GM18870 (cell line): ENCODE measurements around the gene WEE2.
A peak's percentile ranks its signal among the peaks of the same experiment; 100 is the strongest.
"Not testable (repeated sequence)": the region's sequence is repeated elsewhere in the genome, so short reads cannot be mapped to it uniquely, and the experiment has no call there.

Experiments
- ATAC-seq: cut with Tn5 transposase; IDR thresholded peaks from one replicate; pipeline ENCODE4 v1.9.1; 2021; ENCODE audit warnings: moderate library complexity; ENCODE audit not compliant: unreplicated experiment

The WEE2 gene

DNA sequence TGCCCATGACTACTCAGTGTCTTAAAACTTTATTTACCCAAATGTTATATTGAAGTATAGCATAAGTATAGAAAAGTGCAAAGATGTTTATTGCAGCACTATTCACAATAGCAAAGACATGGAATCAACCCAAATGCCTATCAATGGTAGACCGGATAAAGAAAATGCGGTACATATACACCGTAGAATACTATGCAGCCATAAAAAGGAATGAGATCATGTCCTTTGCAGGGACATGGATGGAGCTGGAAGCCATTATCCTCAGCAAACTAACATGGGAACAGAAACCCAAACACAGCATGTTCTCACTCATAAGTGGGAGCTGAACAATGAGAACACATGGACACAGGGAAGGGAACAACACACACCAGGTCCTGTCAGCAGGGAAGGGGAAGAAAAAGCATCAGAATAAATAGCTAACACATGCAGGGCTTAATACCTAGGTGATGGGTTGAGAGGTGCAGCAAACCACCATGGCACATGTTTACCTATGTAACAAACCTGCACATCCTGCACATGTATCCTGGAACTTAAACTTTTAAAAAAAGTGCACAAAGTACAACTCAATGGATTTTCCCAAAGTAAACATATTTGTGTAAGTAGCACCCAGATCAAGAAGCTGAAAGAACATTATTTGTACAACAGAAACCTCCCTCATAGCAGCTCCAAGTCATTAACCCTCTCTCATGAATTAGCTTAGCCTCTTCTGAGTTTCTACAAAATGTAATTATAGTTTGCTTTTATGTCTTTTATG is 18.9 kb upstream of the WEE2 start:
- ATAC-seq, result not testable (repeated sequence)

DNA sequence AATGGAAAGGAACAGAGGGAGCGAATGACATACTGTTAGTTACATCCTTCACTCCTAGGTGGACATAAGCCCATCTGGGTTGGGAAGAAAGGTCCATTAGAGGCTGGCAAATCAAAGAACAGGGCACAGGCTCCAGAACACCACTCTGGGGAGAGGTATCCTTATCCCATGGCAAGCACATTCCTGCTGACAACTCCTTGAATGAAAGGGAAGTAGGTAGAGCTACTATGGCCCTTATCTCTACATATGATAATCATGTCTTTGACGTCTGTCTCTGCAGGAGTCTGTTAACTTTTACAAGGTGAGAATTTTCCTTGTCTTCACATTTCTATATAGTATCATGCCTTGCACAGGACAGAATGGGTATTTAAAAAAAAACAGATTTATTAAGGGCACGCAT is 16.6 kb upstream of the WEE2 start:
- no peak for ATAC-seq

DNA sequence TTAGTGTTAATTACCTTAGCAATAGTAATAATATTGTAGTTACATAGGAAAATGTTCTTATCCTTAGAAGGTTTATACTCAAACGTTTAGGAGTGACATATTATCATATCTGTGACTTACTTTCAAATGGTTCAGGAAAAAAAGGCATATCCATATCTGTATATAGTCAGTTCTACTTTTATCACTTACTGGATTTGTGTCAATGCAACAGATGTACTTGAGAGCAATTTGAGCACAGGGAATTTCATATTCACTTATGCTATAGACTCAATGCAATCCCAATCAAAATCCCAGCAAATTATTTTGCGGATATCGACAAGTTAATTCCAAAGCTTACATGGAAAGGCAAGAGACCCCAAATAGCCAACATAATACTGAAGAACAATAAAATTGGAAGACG is 16.2 kb upstream of the WEE2 start:
- no peak for ATAC-seq

DNA sequence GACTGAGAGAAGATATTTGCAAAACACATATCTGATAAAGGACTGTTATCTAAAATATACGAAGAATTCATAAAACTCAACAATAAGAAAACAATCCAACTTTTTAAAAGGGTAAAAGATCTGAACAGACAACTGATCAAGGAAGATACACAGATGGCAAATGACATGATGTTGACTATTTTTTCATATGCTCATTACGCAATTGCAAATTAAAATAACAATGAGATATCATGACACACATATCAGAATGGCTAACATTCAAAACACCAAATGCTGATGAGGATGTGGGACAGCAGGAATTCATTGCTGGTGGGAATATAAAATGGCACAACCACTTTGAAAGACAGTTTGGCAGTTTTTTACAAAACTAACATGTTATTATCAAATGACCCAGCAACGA is 15.1 kb upstream of the WEE2 start:
- no peak for ATAC-seq

DNA sequence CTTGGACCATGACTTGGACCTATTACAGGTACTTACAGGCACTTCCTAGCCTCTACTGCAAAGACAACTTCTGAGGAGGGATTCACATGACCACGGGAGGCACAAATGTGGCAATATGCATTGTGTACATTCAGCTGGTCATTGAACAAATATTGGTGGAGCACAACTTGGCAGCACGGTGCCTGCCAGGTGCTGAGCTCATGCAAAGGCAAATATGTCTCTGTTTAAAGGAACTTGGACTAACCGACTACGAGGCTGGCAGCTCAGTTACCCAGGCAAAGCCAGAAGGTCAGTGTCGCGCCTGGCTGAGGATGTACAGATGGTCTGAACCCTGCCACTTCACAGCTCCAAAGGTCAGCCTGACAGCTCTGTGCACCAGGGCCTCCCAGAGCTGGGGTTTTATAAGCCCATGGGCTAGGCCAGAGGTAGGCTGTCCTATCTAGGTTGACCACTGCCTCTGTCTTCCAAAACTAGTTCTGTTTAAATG is 12.3 kb upstream of the WEE2 start:
- ATAC-seq, result no peak

DNA sequence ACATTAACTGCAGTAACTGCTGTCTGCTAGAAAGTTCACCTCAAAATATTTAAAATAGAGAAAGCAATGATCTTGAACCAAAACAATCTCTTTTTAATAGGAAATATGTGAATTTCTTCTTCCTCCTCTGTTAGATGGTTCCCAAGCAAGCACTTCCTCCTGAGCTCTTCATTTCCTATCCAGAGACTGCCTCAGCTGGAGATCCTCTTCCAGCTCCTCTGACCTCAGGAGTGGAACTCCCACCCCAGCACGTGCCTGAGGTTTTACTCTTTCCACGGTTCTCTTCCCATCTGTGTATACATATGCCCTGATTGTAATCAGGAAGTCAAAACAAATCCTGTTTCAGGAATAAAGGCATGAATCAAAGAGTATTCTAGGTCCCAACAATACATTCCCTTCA is 11.8 kb upstream of the WEE2 start:
- ATAC-seq, result no peak

DNA sequence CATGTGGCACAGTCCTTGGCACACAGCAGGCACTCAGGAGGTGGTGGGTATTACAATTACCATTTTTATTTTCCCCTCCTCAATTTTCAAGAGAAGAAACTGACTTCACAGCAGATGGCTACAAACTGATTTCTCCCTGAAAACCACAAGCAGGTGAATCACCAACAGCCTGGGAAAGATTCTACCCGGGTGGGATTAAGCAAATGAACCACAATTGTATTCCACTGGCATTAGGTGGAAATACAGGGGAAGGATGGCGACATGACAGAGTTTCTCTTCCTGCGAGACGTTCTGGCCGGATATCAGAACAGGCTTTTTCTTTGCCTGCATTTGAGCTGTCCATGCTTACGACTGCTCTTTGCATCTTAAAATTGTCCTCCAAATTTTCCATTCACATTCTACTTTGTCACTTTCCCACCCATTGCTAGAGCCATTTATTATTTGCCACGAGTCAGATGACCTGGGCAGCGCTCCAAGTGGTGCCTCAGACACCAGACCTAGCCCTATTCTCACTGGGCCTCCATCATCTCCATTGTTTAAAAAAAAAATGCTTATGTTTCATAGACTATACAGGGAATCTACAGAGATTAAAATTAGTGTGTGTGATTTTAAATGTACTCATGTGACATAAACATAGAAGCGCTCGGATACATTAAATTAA is 10.8 kb upstream of the WEE2 start:
- no peak for ATAC-seq

DNA sequence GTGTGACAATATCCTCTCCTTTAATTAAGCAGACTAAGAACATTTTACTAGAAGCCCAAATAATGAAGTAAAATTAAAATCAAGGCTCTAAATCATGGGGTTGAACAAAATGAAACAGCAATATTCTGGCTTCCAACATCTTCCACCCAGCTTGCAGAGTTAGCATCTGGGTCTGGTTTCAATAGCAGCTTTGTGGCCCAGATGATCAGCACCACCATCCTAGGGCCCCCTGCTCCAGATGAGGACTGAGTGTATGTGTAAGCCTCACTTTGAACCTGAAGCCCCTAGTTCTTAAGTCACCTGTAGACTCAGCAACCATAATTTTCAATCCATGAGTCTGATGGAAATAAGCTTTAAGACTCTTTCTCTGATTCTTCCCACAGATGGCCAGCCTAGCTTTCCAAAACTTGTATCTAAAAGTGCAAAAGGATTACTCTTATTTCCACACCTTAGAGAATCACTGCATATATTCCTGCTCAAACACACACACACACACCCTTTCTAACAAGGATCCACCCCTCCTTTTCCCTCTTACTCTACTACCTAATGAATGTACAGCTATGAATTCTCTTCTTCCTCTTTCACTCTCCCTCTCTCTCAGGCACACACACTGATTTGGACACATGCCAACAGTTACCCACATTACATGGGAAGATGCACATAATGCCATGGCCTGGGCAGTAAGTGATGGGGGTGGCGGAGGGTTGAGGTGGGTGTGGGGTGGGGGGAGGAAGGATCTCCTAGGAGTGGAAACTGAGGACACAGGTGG is 9.7 kb upstream of the WEE2 start:
- ATAC-seq, result no peak

DNA sequence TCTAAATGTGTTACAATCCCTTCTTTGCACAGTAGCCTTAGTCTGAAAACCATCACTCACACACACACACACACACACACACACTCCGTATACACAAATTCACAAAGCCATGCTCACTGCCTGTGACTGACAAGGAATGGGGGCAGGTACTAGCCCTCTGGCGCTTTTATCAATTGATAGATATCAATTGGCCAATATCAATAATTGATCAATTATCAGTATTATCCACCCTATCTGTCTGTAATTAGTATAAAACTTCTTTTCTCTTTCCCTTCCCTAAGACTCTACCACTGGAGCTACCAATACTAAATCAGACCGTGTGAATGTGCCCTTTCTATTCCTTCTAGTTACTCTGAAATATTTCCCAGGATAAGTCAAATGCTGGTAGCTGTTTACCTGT is 8.3 kb upstream of the WEE2 start:
- ATAC-seq, result no peak

DNA sequence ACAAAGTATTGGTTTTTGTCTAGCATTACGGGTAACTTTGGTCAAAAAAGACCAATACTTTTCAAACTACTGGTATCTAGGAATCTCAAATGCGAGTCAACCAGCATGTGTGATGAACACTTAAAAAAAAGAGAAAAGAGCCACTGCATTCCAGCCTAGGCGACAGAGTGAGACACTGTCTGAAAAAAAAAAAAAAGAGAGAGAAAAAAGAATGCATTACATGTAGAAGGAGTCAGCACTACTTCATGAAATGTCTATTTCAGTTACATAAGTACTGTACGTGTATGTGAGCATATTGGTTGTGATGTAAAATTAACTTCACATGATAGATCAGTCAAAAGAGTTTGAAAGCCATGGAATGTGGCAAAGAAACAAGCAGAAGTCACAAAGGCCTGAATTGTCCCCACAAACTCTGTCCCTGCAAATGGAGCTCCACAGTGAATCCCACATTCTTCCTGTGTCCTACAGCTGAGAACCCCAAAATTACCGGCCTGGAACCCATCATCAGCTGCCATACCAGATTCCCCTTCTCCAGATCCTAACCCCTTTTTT is 7.8 kb upstream of the WEE2 start:
- no peak for ATAC-seq

DNA sequence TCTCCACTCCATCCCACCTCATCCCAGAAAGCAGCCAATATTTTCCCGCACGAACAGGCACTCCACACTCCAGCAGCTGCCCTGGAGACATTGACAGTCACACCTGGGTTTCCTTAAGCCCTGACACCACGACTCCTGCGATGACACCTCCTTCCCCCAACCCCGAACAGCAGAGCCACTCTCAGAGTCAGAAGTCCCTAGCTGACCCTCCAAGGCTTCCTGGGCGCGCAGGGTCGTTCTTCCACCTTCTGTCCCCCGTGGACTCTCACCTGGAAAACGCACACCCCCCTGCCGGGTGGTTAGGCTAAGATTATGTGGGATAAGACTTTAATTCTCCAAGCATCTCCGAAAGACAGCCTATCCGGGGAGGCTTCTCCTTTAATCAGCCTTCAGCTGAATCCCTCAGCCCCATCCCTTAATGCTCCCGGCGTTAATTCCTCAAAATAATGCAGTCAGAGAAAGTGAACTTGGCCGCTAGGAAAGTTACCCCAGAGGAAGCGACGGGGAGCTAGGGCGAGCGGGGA is 7.2 kb upstream of the WEE2 start:
- ATAC-seq, result no peak

DNA sequence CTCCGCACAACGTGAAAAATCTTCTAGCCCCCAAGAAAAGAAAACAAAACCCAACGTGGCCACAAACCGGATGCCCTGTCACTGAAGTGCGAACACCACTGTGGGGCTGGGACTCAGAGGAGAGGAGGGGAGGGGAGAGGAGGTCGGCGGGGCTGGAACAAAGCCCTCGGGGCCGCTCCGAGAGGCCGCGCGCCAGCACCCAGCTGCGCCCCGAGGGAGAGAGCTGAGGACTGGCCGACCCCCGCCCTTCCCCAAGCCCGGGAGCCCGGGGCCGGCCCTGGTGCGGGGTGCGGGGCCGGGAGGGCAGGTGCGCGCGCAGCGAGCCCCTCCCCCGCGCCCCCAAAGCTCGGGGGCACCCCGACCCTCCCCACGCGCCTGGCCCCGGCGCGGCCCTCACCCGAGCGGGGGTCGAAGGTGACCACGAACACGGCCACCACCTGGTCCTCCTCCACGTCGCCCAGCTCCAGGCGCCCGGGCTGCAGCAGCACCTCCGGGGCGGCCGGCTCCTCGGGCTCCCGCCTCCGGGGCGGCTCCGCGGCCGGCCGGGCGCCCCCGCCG is 6.6 kb upstream of the WEE2 start:
- ATAC-seq, result peak; percentile 51

DNA sequence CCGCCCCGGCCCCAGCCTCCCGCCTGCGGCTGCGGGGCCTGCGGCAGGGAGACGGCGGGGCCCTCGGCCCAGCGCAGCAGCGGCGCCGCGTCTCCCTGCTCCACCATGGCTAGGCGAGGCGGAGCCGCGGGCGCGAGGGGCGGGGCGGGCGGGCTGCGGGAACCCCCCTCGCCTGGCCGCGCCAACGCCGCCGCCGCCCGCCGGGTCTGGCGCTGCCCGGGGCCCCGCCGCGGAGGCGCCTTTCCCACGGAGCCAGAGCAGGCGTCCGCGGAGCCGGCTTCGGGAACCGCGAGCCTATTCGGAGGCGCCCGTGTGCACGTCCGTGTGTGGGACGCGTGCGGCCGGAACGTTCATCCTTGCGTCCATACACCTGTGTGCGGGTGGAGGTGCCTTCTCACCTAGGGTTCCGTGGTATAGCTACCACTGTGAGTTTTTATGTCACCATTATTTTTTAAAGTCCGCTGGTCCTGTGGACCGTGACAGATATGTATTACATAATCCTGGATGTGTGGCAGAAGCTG is 6.0 kb upstream of the WEE2 start, which contains the start of gene DENND11:
Gene DENND11, minus strand, starts transcription at position 120 of the 521 bp plus-strand sequence. Its CDS starts 13 bp downstream, at position 107.
- ATAC-seq, result peak; percentile 49

DNA sequence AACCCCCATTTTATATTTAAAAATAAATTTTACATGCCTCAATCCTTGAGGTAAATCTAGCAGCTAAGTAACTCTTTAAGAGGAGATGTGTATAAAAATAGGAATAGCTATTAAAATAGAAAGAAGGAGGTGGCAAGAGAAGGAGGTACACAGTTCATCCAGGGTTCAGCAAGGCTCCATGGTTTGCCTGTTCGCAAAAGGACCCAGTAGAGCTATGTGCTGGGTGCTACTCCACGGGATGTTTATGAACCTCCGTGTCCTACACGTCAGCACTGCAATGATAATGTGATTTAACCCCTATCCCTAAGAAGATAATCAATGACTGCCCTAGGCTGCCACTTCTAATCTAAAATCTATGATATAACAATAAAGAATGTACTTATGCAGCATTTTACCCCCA is 5.3 kb upstream of the WEE2 start:
- no peak for ATAC-seq

DNA sequence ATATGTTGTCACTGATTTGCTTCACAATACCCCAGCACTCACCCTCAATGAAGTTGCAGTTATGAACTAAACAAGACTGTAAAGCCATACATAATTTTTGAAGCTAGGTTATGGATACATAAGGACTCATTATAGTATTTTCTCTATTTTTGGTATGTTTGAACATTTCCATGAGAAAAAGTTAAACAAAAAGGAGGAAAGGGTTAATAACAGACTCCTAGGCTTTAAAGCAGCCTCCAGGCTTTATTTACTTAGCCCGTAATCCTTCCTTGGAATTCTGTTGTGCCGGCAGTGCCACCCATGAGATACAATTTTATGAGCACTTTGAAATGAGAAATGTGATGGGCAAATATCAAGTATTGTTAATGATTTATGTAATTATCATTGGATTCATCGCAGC is 4.0 kb upstream of the WEE2 start:
- ATAC-seq, result no peak

DNA sequence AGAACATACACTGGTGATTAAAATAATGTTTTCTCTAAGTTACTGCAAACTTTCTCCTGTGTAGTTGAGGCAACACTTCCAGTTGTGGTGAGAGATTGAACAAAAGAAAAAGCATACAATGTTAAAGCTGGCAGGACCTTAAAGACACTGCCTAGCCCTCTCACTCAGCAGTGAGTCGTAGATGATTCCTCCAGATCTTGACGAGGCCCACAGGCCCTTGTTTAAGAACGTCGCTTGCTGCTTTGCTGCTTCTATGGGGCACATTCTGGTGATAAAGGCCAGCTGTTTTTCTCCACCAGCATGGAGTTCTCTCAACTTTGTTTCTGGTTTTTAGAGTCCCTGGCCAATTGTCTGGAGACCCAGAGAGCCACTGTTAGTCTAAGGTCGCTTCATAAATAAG is 3.4 kb upstream of the WEE2 start:
- no peak for ATAC-seq

DNA sequence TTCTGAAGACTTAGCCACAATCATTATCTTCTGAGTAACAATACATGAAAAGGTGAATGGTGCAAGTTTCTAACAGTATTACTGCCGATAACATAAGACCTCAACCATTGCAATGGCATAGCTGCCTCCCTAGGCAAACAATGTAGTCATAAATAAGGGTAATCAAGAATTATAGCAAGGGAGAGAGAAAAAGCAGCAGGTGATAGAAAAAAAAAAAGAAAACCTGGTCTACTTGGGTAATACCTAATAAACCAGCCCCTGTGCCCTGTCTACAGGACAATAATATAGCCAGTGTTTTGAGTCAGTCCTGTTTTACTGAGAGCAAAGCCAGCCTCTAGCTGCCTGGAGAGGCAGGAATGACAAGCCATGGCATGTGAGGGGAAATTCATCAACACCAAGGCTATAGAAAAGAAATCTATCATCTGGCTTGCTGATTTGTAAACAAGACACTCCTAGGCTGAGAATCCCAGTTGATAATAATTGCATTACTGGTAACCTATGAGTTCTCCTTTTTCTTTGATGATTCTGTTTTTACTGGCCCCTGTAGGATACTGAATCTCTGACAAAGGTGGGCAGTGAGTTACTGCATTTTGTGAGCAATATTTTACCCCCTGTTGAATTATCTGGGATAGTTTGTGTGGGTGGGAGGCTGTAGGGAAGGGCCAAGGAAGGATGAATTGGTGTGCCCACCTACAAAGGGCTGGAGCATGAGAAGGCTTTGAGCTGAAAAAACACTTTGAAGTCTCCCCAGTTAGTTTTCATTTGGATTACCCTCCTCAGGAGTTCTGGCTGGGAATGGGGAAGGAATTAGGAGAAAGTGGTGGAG is 1.7 kb upstream of the WEE2 start:
- no peak for ATAC-seq

DNA sequence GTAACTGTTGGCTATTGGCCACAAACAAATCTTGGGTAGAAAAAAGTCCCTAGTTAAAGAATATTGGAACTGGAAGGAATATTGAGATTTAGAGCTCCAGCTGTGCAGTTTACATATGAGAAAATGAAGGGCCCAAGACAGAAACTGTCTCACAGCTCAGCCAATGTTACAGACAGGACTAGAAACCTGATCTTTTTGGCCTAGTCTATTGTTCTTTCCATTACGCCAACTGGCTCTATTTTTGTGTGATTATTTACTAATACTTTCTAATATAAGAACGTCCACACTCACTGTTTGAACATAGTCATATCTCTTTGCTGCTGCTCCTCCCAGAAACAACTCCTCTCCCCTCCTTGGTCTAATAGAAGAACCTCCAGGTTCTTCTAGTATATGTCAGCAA is 1.2 kb downstream of the WEE2 start:
- no peak for ATAC-seq

DNA sequence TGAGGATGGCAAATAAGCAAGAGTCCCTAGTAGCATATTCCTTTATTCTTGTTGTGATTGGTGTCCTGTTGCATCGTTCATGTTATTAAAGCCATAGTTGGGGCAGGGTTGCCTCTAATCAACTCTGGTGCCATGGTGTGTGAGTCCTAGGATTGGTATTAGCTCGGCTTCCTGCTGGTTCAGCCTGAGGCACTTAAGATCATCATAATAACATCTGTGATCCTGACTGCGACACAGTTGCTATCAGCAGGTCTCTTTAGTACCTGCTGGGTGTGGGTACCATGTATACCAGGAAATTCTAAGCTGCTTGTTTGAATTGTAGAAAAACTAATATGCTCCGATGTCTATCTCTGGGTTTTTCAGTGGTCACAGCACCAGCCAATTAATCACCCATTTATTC is 1.6 kb downstream of the WEE2 start:
- ATAC-seq, result no peak

DNA sequence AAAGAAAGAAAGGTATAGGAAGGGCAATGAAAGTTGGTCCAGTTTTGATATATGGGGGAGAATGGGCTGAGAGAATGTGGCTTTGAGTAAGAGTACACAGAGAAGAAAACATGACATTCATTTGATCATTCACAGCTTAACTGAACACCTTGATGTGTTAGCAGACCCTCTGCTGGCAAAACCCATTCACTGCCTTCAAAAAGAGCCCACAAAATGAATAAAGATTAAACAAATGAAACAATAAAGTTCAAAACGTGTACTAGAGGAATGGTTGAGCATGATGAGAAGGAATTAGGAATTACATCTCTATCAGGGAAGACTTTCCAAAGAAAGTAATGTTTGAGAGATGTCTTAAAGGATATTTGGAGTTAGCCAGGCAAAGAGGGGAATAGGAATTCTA is 2.1 kb downstream of the WEE2 start:
- no peak for ATAC-seq
